Stimulated activated naive B cell treated with anti-CD40 and anti-IgM and Interleukin-4, amounts not matched to agents 10 μg/mL and 1 μg/mL and 100 μg/mL, for 72 hours (primary cell): Measurements from ENCODE around the gene KRTAP5-8.
"Not testable (repeated sequence)": the region's sequence is repeated elsewhere in the genome, so short reads cannot be mapped to it uniquely, and the experiment has no call there.

Source experiments
- ATAC-seq, 2 donors: fragments of 150-1000 bp; cut with Tn5 transposase; replicated peaks; 2 replicates each; pipeline ENCODE4 v1.10.0; 2021; ENCODE audit warnings: moderate library complexity in 1 of 2
- DNase-seq: peaks from one replicate; pipeline ENCODE4 v3.0.0; 2021
- H3K27ac Mint-ChIP-seq: one replicate; pipeline ENCODE4 v1.8.0; 2022; ENCODE audit warnings: mild to moderate bottlenecking, mixed read lengths
- H3K27me3 Mint-ChIP-seq, 2 donors: one replicate each; pipeline ENCODE4 v1.8.0; 2022; ENCODE audit warnings: mixed read lengths in 2 of 2
- H3K36me3 Mint-ChIP-seq, 2 donors: one replicate each; pipeline ENCODE4 v1.8.0; 2022; ENCODE audit warnings: mixed read lengths in 2 of 2, mild to moderate bottlenecking in 1 of 2
- H3K4me1 Mint-ChIP-seq, 2 donors: one replicate each; pipeline ENCODE4 v1.8.0; 2022; ENCODE audit warnings: mixed read lengths in 2 of 2, mild to moderate bottlenecking in 1 of 2
- H3K4me3 Mint-ChIP-seq, 2 donors: one replicate each; pipeline ENCODE4 v1.8.0; 2022; ENCODE audit warnings: mild to moderate bottlenecking in 2 of 2, mixed read lengths in 2 of 2, moderate library complexity in 1 of 2
- H3K9me3 Mint-ChIP-seq, 2 donors: one replicate each; pipeline ENCODE4 v1.8.0; 2022; ENCODE audit warnings: mixed read lengths in 2 of 2, mild to moderate bottlenecking in 1 of 2

Gene KRTAP5-8

DNA sequence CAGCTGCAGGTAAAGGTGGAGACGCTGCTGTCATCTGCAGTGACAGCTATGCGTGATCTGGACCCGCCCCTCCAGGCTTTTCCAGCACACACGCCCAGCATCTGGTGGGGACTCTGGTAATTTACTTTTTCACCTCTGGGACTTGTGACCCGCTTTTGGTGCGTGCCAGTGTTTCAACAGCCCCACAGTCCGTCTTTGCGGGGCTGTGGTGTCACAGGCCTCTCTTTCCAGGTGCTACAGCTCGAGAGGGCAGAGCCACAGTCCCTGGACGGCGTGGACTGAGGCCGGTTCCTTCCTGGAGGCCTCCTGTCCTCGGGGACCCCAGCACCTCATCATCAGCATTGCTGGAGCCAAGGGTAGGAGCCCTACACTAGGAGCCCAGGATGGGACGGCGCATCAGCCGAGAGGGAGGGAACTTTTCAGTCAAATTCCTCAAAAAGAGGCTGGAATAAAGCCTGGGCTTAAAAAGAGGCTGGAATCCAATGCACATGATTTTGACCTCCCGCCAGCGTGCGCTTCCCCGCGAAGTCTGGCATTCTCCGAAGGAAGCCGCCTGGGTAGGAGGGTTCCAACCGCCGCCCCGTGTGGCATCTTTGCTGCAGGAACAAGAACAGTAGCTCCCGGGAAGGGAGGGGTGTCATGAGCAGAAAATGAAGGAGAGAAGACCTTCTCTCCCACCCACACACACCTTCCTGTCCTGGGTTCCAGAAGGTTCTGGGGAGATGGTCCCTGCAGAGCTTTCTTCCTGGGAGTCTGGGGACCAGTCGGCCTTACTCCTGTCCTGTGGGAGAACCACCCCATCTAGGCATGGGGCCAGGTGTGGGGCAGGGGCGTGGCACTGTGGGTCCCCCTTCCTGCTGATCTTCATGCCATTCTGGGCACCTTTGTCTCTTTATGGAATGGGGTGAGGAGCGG lies 36.5 kb upstream of the KRTAP5-8 start:
- no peaks in the 10 kb centered on the region for H3K27me3 Mint-ChIP-seq
- peaks cover 0 to 3% of the 10 kb centered on the region in 2 donors for H3K9me3 Mint-ChIP-seq
- ATAC-seq (no peak), DNase-seq (no peak)
- H3K4me1 Mint-ChIP-seq = peaks cover 3 to 7% of the 10 kb centered on the region in 2 donors
- no peak overlapping the region for H3K4me3 Mint-ChIP-seq
- H3K27ac Mint-ChIP-seq = no peak overlapping the region
- H3K36me3 Mint-ChIP-seq = peaks cover 69 to 87% of the 10 kb centered on the region in 2 donors

DNA sequence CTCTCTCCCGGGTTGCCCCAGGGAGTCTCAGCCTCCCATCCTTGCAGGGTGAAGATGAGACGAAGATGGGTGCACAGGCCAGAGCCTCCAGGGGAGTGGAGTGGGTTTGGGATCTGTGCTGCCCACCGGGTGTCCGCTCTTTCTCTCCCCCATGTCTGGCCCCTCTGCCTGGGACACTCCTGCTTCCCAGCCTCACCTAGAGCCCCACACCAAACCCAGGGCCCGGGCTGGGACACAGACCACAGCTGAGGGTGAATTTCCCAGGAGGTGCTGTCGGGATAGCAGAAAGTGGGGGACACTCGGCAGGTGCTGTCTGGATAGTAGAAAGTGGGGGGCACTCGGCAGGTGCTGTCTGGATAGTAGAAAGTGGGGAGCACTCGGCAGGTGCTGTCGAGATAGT lies 35.8 kb upstream of the KRTAP5-8 start:
- no peak overlapping the region for H3K27ac Mint-ChIP-seq
- DNase-seq = no peak
- H3K4me3 Mint-ChIP-seq = no peak overlapping the region
- H3K4me1 Mint-ChIP-seq = peaks cover 3 to 7% of the 10 kb centered on the region in 2 donors
- no peak for ATAC-seq
- H3K9me3 Mint-ChIP-seq = peaks cover 3 to 7% of the 10 kb centered on the region in 2 donors
- H3K27me3 Mint-ChIP-seq = no peaks in the 10 kb centered on the region
- peaks cover 69 to 87% of the 10 kb centered on the region in 2 donors for H3K36me3 Mint-ChIP-seq

- Mint-ChIP-seq H3K9me3 (peaks cover 5 to 11% of the 10 kb centered on the region in 2 donors), H3K27me3 (no peaks in the 10 kb centered on the region), H3K27ac (no peak overlapping the region), H3K4me3 (no peak overlapping the region), H3K4me1 (peaks cover 3 to 7% of the 10 kb centered on the region in 2 donors), H3K36me3 (peaks cover 66 to 84% of the 10 kb centered on the region in 2 donors)
- ATAC-seq (no peak), DNase-seq (no peak)
Measured at GRCh38 chr11:71502871-71503435, 34.9 kb upstream of the KRTAP5-8 start.

- Mint-ChIP-seq H3K4me1 (peaks cover 3 to 7% of the 10 kb centered on the region in 2 donors), H3K27me3 (no peaks in the 10 kb centered on the region), H3K27ac (no peak overlapping the region), H3K4me3 (no peak overlapping the region), H3K9me3 (peaks cover 14 to 22% of the 10 kb centered on the region in 2 donors), H3K36me3 (peaks cover 65 to 82% of the 10 kb centered on the region in 2 donors)
- DNase-seq (no peak), ATAC-seq (no peak)
Measured at GRCh38 chr11:71504531-71504930, 33.3 kb upstream of the KRTAP5-8 start.

DNA sequence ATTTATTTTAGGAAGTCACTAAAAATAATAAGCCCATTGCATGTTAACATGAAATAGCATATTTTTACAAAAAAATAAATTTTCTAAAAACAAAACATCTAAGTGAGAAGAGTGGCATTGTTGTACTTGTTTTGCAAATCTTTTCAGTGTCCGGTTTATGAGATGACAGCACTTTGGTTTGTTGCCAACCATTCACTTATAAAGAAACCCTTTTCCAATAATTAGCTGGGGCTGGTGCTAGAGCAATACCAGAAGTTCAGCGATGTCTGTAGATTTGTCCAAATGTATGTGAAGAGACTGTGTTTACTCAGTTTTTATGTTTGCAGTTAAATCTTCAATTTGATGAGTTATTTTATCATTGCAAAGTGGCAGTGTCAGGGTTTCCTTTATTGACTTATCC lies 32.8 kb upstream of the KRTAP5-8 start:
- Mint-ChIP-seq H3K36me3 (peaks cover 63 to 84% of the 10 kb centered on the region in 2 donors), H3K27me3 (no peaks in the 10 kb centered on the region), H3K4me1 (peaks cover 3 to 7% of the 10 kb centered on the region in 2 donors), H3K9me3 (peaks cover 19 to 27% of the 10 kb centered on the region in 2 donors), H3K27ac (no peak overlapping the region), H3K4me3 (no peak overlapping the region)
- DNase-seq (no peak), ATAC-seq (no peak)

DNA sequence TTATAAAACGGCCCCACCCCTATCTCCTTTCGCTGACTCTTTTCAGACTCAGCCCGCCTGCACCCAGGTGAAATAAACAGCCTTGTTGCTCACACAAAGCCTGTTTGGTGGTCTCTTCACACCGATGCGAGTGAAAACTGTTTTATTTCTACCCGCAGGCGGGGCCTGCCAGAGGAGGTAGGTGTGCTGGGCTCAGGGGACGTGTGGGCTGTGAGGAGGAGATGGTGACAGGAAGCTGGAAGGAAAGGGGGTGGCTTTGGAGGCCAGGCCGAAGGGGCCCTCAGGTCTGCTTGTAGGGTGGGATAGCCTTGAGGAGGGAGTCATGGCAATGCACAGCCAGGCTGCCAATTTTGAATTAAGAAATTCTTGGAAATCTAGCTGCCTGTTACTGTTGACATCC lies 32.0 kb upstream of the KRTAP5-8 start:
- DNase-seq (no peak), ATAC-seq (no peak)
- H3K27me3 Mint-ChIP-seq = no peaks in the 10 kb centered on the region
- peaks cover 3 to 7% of the 10 kb centered on the region in 2 donors for H3K4me1 Mint-ChIP-seq
- no peak overlapping the region for H3K4me3 Mint-ChIP-seq
- H3K27ac Mint-ChIP-seq = no peak overlapping the region
- H3K9me3 Mint-ChIP-seq = peaks cover 19 to 29% of the 10 kb centered on the region in 2 donors
- peaks cover 55 to 78% of the 10 kb centered on the region in 2 donors for H3K36me3 Mint-ChIP-seq

DNA sequence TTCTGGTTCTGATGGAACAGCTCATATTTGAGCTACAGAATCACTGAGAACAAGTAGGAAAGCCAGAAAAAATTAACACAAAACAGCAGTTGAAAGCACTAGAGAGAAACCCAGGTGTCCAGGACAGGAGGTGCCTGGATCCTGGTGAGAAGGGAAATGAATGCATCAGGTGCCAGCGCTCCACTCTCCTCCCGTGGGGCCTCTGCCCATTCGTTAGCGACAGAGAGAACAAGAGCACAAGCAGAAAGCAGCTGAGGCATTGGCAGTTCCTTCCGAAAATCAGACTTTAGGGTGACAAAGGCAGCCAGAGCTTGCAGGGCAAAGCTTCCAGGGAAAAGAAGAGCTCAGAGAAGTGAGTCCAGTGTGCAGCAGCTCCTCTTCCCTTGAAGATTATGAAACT lies 30.7 kb upstream of the KRTAP5-8 start:
- no peak for DNase-seq
- Mint-ChIP-seq H3K4me3 (no peak overlapping the region), H3K27ac (no peak overlapping the region), H3K36me3 (peaks cover 50 to 68% of the 10 kb centered on the region in 2 donors), H3K9me3 (peaks cover 23 to 35% of the 10 kb centered on the region in 2 donors), H3K27me3 (no peaks in the 10 kb centered on the region), H3K4me1 (peaks cover 3 to 7% of the 10 kb centered on the region in 2 donors)
- ATAC-seq = no peak

DNA sequence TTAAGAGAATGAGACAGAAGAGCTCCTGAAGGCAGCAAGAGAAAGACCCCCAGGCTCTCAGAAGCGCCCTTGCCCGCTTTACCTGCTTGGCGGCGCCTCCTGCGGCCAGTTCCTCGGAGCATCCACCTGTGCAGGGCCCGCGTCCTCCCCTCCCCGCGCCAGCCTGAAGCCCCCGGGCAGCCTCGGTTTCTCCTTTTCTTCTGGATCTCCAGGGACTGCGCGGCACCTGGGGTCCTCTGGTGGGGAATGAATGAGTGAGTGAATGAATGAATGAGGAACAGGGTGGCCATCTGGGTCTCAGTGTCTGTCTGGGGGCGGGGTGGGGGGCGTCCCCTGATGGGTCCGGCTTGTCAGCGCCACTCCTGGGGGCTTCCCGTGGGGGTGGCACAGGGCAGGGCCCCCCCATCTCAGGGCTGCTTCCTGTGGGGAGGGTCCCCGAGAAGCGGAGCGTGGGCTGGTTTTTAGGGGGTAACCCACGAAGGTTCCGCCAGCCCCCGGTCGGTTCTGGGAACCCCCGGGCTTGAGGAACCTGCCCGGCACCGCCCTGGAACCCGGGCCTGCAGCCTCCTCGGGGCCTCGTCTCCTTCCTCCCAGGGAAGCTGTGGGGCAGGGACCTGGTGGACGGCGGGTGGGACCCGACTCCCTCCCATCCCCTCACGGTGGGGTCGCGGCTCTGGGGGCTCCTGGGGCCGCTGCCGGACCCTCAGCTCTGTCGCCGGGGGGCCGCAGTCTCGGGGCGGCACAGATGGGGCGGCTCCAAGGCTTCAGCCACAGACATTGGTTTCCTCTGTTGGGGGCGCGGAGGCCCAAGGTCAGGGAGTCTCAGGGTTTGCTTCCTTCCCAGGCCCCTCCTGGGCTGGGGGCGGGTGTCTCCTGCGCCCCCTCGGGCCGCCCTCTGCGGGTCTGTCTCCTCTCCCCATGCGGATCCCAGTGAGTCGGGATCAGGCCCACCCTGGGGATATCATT lies 19.0 kb upstream of the KRTAP5-8 start:
- Mint-ChIP-seq H3K36me3 (peaks cover 3 to 5% of the 10 kb centered on the region in 2 donors), H3K27ac (no peak overlapping the region), H3K4me1 (no peaks in the 10 kb centered on the region), H3K4me3 (no peak overlapping the region), H3K9me3 (peaks cover 1 to 6% of the 10 kb centered on the region in 2 donors), H3K27me3 (no peaks in the 10 kb centered on the region)
- no peak for DNase-seq
- no peak for ATAC-seq

DNA sequence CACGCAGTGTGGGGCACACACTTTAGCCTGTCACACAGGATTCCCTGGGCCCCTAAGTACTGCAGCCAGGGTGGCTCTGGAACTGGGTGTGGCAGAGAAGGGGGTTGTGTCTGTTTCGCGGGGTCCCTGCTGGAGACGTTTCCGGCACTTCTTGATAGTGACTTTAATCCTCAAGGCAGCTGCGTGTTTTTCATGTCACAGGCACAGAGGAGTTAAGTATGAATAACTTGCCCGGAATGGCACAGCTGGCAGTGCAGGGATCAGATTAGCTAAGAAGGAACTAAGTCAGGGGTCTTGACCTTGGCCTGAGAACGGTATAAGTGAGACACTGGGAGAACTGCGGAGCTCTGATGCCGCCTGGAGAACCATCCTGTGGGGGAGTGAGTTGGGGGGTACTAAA lies 18.3 kb upstream of the KRTAP5-8 start:
- Mint-ChIP-seq H3K4me1 (no peaks in the 10 kb centered on the region), H3K36me3 (peaks cover 2 to 5% of the 10 kb centered on the region in 2 donors), H3K27me3 (no peaks in the 10 kb centered on the region), H3K27ac (no peak overlapping the region), H3K4me3 (no peak overlapping the region), H3K9me3 (peaks cover 0 to 4% of the 10 kb centered on the region in 2 donors)
- DNase-seq (no peak), ATAC-seq (no peak)

DNA sequence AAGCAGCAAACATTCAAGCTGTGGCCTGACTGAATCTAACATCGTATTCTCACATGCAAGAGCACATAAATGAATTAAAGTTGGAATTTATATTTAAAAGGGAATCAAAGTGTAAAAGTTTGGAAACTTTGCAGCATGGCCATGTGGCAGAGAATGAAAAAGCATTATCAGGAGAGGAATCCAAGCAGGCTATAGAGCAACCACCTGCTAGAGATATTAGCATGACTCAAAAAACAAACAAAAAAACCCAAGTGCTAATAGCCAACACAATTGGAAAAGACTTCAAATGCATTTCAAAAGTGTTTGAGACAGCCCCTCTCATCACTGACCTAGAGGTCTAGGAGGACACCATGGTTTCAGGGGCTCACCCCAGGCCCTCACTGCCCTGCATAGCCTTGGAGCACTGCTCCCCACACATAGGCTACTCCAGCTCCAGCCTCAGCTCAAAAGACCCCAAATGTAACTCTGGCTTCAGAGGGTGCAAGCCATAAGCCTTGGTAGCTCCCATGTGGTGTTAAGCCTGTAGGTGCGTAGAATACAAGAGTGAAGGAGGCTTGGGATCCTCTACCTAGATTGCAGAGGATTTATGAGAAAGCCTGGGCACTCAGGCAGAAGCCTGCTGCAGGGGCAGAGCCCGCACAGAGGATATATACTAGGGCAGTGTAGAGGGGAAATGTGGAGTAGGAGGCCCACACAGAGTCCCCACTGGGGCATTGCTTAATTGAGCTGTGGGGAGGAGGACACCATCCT lies 12.5 kb upstream of the KRTAP5-8 start:
- H3K27ac Mint-ChIP-seq = no peak overlapping the region
- peaks cover 0 to 4% of the 10 kb centered on the region in 2 donors for H3K9me3 Mint-ChIP-seq

DNA sequence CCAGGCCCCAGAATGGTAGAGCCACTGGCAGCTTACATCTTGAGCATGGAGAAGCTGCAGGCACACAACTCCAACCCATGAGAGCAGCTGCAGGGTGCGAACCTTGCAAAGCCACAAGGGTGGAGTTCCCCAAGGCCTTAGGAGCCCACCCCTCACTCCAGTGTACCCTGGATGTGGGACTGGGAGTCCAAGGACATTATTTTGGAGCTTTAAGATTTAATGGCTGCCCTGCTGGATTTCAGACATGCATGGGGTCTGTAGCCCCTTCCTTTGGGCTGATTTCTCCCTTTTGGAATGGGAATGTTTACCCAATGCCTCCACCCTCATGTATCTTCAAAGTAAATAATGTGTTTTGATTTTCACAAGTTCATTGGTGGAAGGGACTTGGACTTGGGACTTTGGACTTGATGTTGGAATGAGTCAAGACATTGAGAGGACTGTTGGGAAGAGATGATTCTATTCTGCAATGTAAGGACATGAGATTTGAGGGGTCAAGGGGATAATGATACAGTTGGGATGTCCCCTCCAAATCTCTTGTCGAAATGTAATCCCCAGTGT lies 11.8 kb upstream of the KRTAP5-8 start:
- H3K27ac Mint-ChIP-seq = no peak overlapping the region
- ATAC-seq = no peak
- H3K4me3 Mint-ChIP-seq = no peak overlapping the region
- peaks cover 0 to 4% of the 10 kb centered on the region in 2 donors for H3K9me3 Mint-ChIP-seq
- H3K4me1 Mint-ChIP-seq = peaks cover 3 to 6% of the 10 kb centered on the region in 2 donors
- H3K36me3 Mint-ChIP-seq = peaks cover 4 to 5% of the 10 kb centered on the region in 2 donors
- no peak for DNase-seq
- peaks cover 3 to 11% of the 10 kb centered on the region in 2 donors for H3K27me3 Mint-ChIP-seq

More for the DNA sequence above, 12.5 kb upstream of the KRTAP5-8 start:
- peaks cover 3 to 11% of the 10 kb centered on the region in 2 donors for H3K27me3 Mint-ChIP-seq
- DNase-seq (no peak), ATAC-seq (no peak)
- no peak overlapping the region for H3K4me3 Mint-ChIP-seq
- H3K36me3 Mint-ChIP-seq = peaks cover 4 to 5% of the 10 kb centered on the region in 2 donors
- H3K4me1 Mint-ChIP-seq = no peaks in the 10 kb centered on the region

DNA sequence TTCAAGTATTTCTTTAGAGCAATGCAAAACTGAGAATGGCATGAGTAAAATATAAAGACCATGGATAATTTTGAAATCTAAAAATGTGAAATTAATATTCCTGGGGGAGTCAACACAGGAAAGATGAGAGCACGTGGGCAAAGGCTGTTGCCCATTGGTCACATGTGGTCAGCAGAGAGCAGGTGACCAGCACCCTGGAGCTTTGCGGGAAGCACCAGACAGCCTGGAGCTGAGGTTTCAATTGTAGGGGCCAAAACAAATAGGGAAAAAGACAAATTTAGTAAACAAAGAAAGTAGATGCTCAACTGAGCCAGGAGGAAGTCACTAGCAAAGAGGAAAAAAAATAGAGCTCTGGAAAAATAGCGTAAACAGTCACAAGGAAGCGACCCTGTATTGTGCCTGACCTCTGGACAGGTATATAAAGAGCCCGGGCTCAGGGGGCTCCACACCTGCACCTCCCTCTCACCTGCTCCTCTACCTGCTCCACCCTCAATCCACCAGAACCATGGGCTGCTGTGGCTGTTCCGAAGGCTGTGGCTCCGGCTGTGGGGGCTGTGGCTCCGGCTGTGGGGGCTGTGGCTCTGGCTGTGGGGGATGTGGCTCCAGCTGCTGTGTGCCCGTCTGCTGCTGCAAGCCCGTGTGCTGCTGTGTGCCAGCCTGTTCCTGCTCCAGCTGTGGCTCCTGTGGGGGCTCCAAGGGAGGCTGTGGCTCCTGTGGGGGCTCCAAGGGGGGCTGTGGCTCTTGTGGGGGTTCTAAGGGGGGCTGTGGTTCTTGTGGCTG lies 10.8 kb upstream of the KRTAP5-8 start, which contains the start of gene KRTAP5-7:
KRTAP5-7 (plus strand) TSS at position 472 of the 780 bp plus-strand sequence; CDS start at position 506, 34 bp downstream.
- H3K36me3 Mint-ChIP-seq, H3K4me1 Mint-ChIP-seq, H3K9me3 Mint-ChIP-seq, DNase-seq, ATAC-seq, H3K4me3 Mint-ChIP-seq, H3K27ac Mint-ChIP-seq: not testable (repeated sequence)
- H3K27me3 Mint-ChIP-seq = peaks cover 3 to 11% of the 10 kb centered on the region in 2 donors
